Right atrium auricular region (tissue), 2 donors: ENCODE results near the gene UBA52. TPM values are rescaled to one million over a fixed set of nuclear protein-coding genes. Genes with fewer than 3 reads are reported as not detected.

ENCODE experiments used
- DNase-seq: peaks from one replicate; pipeline ENCODE4 v3.0.0-alpha.2; 2019; ENCODE audit warnings: low spot score
- H3K27ac ChIP-seq, 2 donors: fragments of 200-600 bp; sonication (generic); 1 replicate in 1 of 2; 2 replicates in 1 of 2; pipeline ENCODE4 v1.5.1; 2016 to 2019
- H3K27me3 ChIP-seq, 2 donors: fragments of 200-600 bp; sonication (generic); one replicate each; pipeline versions ENCODE4 v1.5.1 to v1.6.0; 2017 to 2019
- H3K36me3 ChIP-seq: fragments of 200-600 bp; sonication (generic); one replicate; pipeline ENCODE4 v1.5.1; 2016
- H3K4me1 ChIP-seq, 2 donors: fragments of 200-600 bp; sonication (generic); one replicate each; pipeline versions ENCODE4 v1.5.1 to v1.6.0; 2017 to 2019
- H3K4me3 ChIP-seq, 2 donors: fragments of 200-600 bp; sonication (generic); 1 replicate in 1 of 2; 2 replicates in 1 of 2; pipeline ENCODE4 v1.5.1; 2017 to 2019; ENCODE audit warnings: mild to moderate bottlenecking in 1 of 2, moderate library complexity in 1 of 2
- H3K9me3 ChIP-seq, 2 donors: fragments of 200-600 bp; sonication (generic); one replicate each; pipeline ENCODE4 v1.5.1; 2019
- CTCF ChIP-seq, 2 donors: fragments of 200-600 bp; sonication (generic); IDR thresholded peaks; one replicate each; pipeline ENCODE4 v1.5.1; 2019; ENCODE audit warnings: antibody characterized with exemption in 2 of 2
- total RNA-seq, 2 donors: library from RNA; depleted of rRNA; stranded (reverse); fragments of >200 nt; gene quantifications; one replicate each; pipeline ENCODE4 v1.1.0, GENCODE V29; 2016

The UBA52 gene
- total RNA-seq, 2 donors from 2014 or later, result 272 to 543 TPM

GRCh38 chr19:18559685-18560084 is 12.0 kb upstream of the UBA52 start:
- H3K27ac ChIP-seq, result peak overlapping the region; percentile 1 to 96
- peaks cover 0 to 21% of the 10 kb centered on the region in 2 donors for H3K4me1 ChIP-seq
- no peaks in the 10 kb centered on the region for H3K9me3 ChIP-seq
- TF ChIP-seq CTCF (IDR thresholded peaks at IDR 0.05), result no peak
- DNase-seq, result no peak
- no peak overlapping the region for H3K4me3 ChIP-seq
- H3K36me3 ChIP-seq, result peaks cover 20% of the 10 kb centered on the region
- no peaks in the 10 kb centered on the region for H3K27me3 ChIP-seq

DNA sequence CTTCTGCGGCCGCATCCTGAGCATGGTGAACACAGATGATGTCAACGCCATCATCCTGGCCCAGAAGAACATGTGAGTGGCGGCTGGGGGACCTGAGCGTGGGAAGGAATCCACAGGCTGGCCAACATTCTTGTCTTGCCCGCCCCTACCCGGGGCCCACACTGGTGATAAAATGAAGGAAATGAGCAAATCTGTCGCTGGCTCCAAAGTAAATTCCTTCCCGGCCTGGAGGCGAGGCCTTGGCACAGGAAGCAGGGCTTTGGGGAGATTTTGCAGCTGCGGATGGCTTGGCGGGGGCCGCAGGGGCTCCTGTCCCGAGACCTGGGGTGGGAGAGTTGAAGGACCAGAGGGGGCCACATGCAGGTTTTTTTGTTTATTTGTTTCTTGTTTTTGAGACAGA is 9.6 kb upstream of the UBA52 start:
- Histone ChIP-seq H3K27ac (peak overlapping the region; percentile 65 to 84), H3K4me1 (peaks cover 0 to 21% of the 10 kb centered on the region in 2 donors), H3K4me3 (no peak overlapping the region), H3K36me3 (peaks cover 44% of the 10 kb centered on the region), H3K27me3 (no peaks in the 10 kb centered on the region), H3K9me3 (no peaks in the 10 kb centered on the region)
- TF ChIP-seq CTCF (IDR thresholded peaks at IDR 0.05), result no peak
- peak; percentile 78 for DNase-seq

DNA sequence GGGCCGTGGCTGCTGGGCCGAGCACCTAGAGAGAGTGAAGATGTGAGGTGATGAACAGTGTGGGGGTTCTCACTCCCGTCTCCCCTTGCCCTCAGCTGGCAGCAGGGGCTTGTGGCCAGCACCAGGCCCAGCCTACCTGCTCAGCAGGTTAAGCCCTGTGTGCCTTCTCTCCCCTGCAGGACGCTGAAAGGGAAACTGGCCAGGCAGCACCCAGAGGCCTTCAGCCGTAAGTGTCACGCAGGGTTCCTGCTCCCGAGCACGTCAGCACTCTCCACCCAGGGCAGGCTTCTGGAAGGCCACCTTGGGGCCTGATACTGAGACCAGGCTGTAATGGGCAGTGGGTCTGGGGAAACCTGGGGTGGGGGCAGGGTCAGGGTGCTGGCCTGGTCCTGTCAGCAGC is 4.7 kb upstream of the UBA52 start:
- DNase-seq, result no peak
- peaks cover 66% of the 10 kb centered on the region for H3K36me3 ChIP-seq

GRCh38 chr19:18568367-18568766 is 3.3 kb upstream of the UBA52 start:
- Histone ChIP-seq H3K27ac (no peak overlapping the region), H3K4me3 (no peak overlapping the region), H3K4me1 (peaks cover 0 to 18% of the 10 kb centered on the region in 2 donors), H3K27me3 (no peaks in the 10 kb centered on the region), H3K36me3 (peaks cover 63% of the 10 kb centered on the region), H3K9me3 (no peaks in the 10 kb centered on the region)
- DNase-seq, result no peak
- no peak for TF ChIP-seq CTCF (IDR thresholded peaks at IDR 0.05)

More for the DNA sequence above, 4.7 kb upstream of the UBA52 start:
- Histone ChIP-seq H3K27ac (no peak overlapping the region), H3K4me1 (peaks cover 0 to 13% of the 10 kb centered on the region in 2 donors), H3K27me3 (no peaks in the 10 kb centered on the region), H3K9me3 (no peaks in the 10 kb centered on the region), H3K4me3 (no peak overlapping the region)
- TF ChIP-seq CTCF (IDR thresholded peaks at IDR 0.05), result no peak

- Histone ChIP-seq H3K4me1 (peaks cover 0 to 22% of the 10 kb centered on the region in 2 donors), H3K36me3 (peaks cover 36% of the 10 kb centered on the region), H3K4me3 (no peak overlapping the region), H3K27ac (no peak overlapping the region), H3K27me3 (no peaks in the 10 kb centered on the region), H3K9me3 (no peaks in the 10 kb centered on the region)
- DNase-seq, result no peak
- no peak for TF ChIP-seq CTCF (IDR thresholded peaks at IDR 0.05)
Measured at GRCh38 chr19:18574691-18575291, 3.1 kb downstream of the UBA52 start.

GRCh38 chr19:18576383-18576782 is 4.7 kb downstream of the UBA52 start:
- H3K4me1 ChIP-seq, result peaks cover 0 to 17% of the 10 kb centered on the region in 2 donors
- no peak overlapping the region for H3K27ac ChIP-seq
- H3K4me3 ChIP-seq, result no peak overlapping the region
- H3K27me3 ChIP-seq, result no peaks in the 10 kb centered on the region
- TF ChIP-seq CTCF (IDR thresholded peaks at IDR 0.05), result no peak
- DNase-seq, result no peak
- H3K36me3 ChIP-seq, result peaks cover 36% of the 10 kb centered on the region
- no peaks in the 10 kb centered on the region for H3K9me3 ChIP-seq
